Fibroblast of pulmonary artery (primary cell): Measurements from ENCODE around the gene PDXP.

Experiments used
- DNase-seq: peaks from one replicate; pipeline ENCODE4 v3.0.0-alpha.2; 2010; ENCODE audit warnings: low read depth
- H3K4me3 ChIP-seq: replicated peaks from 2 replicates; pipeline ENCODE4 v1.5.1; 2011; ENCODE audit warnings: low read depth, mild to moderate bottlenecking, control low read depth, low read length, moderate library complexity
- CTCF ChIP-seq: IDR thresholded peaks from 2 replicates; pipeline ENCODE4 v1.5.1; 2011; ENCODE audit warnings: mild to moderate bottlenecking, control low read depth, low read length, inconsistent platforms; ENCODE audit errors: missing control alignments

The PDXP gene

GRCh38 chr22:37675930-37676735, 17.6 kb downstream of the PDXP start:
- DNase-seq = peak; percentile 33
- H3K4me3 ChIP-seq = peak overlapping the region; percentile 93
- TF ChIP-seq CTCF = no peak

GRCh38 chr22:37676736-37677492, 18.4 kb downstream of the PDXP start:
- H3K4me3 ChIP-seq = peak overlapping the region; percentile 93
- TF ChIP-seq CTCF = no peak
- DNase-seq = peak; percentile 97

GRCh38 chr22:37677493-37677974, 19.0 kb downstream of the PDXP start:
- DNase-seq = no peak
- H3K4me3 ChIP-seq = peak overlapping the region; percentile 93
- no peak for TF ChIP-seq CTCF

GRCh38 chr22:37678372-37678771, 19.8 kb downstream of the PDXP start:
- TF ChIP-seq CTCF = no peak
- H3K4me3 ChIP-seq = peak overlapping the region; percentile 93
- DNase-seq = no peak

GRCh38 chr22:37679670-37680069, 21.1 kb downstream of the PDXP start:
- DNase-seq = no peak
- no peak overlapping the region for H3K4me3 ChIP-seq
- no peak for TF ChIP-seq CTCF

- no peak overlapping the region for H3K4me3 ChIP-seq
- no peak for DNase-seq
- TF ChIP-seq CTCF = no peak
Measured at GRCh38 chr22:37680191-37680851, 21.8 kb downstream of the PDXP start.
